H1 (cell line): ENCODE results near the gene NCEH1.

ENCODE experiments used
- CHD2 ChIP-seq: IDR thresholded peaks from 2 replicates; pipeline ENCODE4 v1.6.1; 2012; ENCODE audit warnings: low read length, improper control_type of control experiment
- POLR2AphosphoS5 ChIP-seq: IDR thresholded peaks from 2 replicates; pipeline ENCODE4 v1.6.1; 2011; ENCODE audit warnings: low read depth, low read length
- TF ChIP-seq, protein P1 (sequence below), 3 experiments: IDR thresholded peaks; 1 replicate in 2 of 3; 2 replicates in 1 of 3; pipeline versions ENCODE4 v1.5.1 to v1.6.1; 2011; ENCODE audit warnings: low read length in 3 of 3, mild to moderate bottlenecking in 3 of 3, inconsistent platforms in 2 of 3, low read depth in 1 of 3, moderate library complexity in 1 of 3; ENCODE audit not compliant: insufficient read depth in 1 of 3; ENCODE audit errors: control extremely low read depth in 1 of 3

DNA sequence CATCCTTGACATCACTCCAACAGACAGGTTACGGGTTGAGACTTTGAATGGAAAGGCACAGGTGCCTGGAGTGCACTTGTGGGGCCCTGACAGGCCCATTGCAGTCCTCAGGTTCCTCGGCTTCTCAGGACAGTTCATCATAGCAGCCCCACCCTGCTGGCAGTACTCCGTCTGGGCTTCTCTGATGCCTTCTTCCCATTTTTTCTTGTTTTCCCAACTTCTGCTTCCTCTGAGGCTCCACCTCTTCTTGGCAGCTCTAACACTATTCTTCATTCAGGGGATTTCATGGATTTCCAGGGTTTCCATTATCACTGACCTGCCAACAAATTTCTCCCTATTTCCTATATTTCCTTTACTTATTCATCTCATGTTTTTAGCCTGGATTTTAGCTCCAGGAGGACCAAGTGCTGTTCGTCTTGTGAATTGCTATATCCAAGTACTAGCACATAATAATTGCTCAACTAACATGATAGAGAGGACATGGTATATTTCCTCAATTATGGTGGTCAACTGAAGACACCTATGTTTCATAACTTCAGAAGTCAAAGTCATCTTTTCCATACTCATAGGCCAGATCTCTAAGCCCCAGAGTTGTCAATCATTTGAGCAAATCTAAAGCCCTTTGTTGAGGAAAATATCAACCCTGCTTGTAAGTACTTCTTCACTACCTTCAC is 16.2 kb downstream of the NCEH1 start:
- TF ChIP-seq, protein P1, sequence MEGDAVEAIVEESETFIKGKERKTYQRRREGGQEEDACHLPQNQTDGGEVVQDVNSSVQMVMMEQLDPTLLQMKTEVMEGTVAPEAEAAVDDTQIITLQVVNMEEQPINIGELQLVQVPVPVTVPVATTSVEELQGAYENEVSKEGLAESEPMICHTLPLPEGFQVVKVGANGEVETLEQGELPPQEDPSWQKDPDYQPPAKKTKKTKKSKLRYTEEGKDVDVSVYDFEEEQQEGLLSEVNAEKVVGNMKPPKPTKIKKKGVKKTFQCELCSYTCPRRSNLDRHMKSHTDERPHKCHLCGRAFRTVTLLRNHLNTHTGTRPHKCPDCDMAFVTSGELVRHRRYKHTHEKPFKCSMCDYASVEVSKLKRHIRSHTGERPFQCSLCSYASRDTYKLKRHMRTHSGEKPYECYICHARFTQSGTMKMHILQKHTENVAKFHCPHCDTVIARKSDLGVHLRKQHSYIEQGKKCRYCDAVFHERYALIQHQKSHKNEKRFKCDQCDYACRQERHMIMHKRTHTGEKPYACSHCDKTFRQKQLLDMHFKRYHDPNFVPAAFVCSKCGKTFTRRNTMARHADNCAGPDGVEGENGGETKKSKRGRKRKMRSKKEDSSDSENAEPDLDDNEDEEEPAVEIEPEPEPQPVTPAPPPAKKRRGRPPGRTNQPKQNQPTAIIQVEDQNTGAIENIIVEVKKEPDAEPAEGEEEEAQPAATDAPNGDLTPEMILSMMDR (IDR thresholded peaks at IDR 0.05; ENCODE audit: control extremely low read depth in 1 of 3, insufficient read depth in 1 of 3, low read depth in 1 of 3, low read length in 3 of 3) = no peak
- TF ChIP-seq CHD2 (no peak), POLR2AphosphoS5 (no peak)
